Kasumi-1 (cell line): Measurements from ENCODE around the gene SERTAD2.

ENCODE experiments used
- DNase-seq, 2 experiments: peaks; one replicate each; lab custom pipeline; 2025; lab: John Stamatoyannopoulos, UW

SERTAD2 gene

GRCh38 chr2:64607381-64608304 is 46.1 kb downstream of the SERTAD2 start:
- DNase-seq, result no peak

GRCh38 chr2:64606479-64607363 is 47.0 kb downstream of the SERTAD2 start:
- peak; percentile 66 to 73 for DNase-seq

GRCh38 chr2:64605991-64606478 is 47.7 kb downstream of the SERTAD2 start:
- DNase-seq, result no peak

- no peak for DNase-seq
Observed at GRCh38 chr2:64605026-64605471, 48.7 kb downstream of the SERTAD2 start.

GRCh38 chr2:64604155-64604554 is 49.6 kb downstream of the SERTAD2 start:
- no peak for DNase-seq

GRCh38 chr2:64602436-64602835 is 51.3 kb downstream of the SERTAD2 start:
- DNase-seq, result no peak

GRCh38 chr2:64601785-64602391 is 51.8 kb downstream of the SERTAD2 start:
- no peak for DNase-seq

- DNase-seq, result no peak
Observed at GRCh38 chr2:64601034-64601754, 52.5 kb downstream of the SERTAD2 start.

GRCh38 chr2:64599469-64599868 is 54.2 kb downstream of the SERTAD2 start:
- no peak for DNase-seq

- no peak for DNase-seq
Observed at GRCh38 chr2:64598226-64598625, 55.5 kb downstream of the SERTAD2 start.

- peak in 1 of 2 experiments; percentile 15 for DNase-seq
Observed at GRCh38 chr2:64595397-64596176, 58.1 kb downstream of the SERTAD2 start.

GRCh38 chr2:64594226-64594989 is 59.3 kb downstream of the SERTAD2 start:
- DNase-seq, result no peak

GRCh38 chr2:64593035-64593655 is 60.6 kb downstream of the SERTAD2 start:
- DNase-seq, result no peak

- no peak for DNase-seq
Observed at GRCh38 chr2:64591188-64591587, 62.5 kb downstream of the SERTAD2 start.

GRCh38 chr2:64587561-64587960 is 66.2 kb downstream of the SERTAD2 start:
- DNase-seq, result no peak

- DNase-seq, result peak; percentile 78 to 89
Observed at GRCh38 chr2:64586883-64587481, 66.7 kb downstream of the SERTAD2 start.

GRCh38 chr2:64586054-64586453 is 67.7 kb downstream of the SERTAD2 start:
- DNase-seq, result no peak

- DNase-seq, result no peak
Observed at GRCh38 chr2:64582774-64583340, 70.9 kb downstream of the SERTAD2 start.
